GM19438 (cell line): ENCODE measurements around the gene SLFN12L.
"Not testable (repeated sequence)": the region's sequence is repeated elsewhere in the genome, so short reads cannot be mapped to it uniquely, and the experiment has no call there.

Experiments
- ATAC-seq: cut with Tn5 transposase; IDR thresholded peaks from one replicate; pipeline ENCODE4 v1.9.1; 2021; ENCODE audit warnings: low read depth; ENCODE audit not compliant: unreplicated experiment

Gene SLFN12L

DNA sequence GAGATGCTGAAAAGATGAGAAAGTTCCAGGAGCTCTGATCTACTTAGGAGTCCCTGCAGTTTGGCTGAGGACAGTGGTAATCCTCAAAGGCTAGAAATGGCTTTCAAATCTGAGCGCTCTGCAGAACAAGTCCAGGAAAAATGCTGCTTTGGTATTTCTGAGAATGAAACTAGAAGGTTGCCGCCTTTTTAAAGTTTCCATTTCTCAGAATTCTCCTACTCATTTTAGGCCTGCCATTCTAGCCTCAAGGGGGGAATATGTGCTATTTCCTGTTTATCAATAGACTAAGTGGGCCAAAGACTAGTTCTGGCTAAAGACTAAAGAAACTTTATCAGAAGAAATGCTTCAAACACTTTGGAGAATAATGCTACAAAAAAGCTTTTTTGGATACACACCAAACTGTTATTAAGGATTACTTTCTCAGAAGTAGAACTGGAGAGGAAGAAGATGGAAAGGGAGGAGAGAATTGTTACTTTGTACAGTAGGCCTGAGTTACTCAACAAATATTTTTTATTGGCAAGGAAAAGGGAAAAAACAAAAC is at the start of gene SLFN12L:
TSS of gene SLFN12L (minus strand) at position 78 of the 541 bp plus-strand sequence. CDS start 15,314 bp downstream, outside the sequence.
- ATAC-seq, result no peak

DNA sequence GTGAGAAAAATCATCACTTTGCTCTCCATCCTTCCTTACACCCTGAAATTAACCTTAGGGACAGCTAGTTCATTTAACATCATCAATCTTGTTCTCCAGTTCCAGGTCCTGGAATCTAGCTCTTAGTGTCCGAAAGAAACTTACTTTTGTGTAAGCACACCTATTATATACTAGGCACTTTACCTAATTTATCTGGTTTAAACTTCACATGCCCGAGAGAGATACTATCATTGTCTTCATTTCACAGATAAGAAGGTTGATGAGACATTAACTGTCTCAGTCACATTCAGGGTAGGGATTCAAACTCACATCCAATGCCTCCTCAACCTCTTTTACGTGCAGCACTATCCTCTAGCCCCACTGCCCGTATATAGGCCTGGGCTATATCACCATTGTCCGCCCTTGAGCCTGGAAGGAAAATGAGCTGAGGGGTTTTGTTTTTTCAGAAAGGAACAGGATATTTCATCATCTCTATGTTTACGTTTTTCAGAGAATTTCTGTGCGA is 49.1 kb upstream of the SLFN12L start:
- ATAC-seq, result no peak

DNA sequence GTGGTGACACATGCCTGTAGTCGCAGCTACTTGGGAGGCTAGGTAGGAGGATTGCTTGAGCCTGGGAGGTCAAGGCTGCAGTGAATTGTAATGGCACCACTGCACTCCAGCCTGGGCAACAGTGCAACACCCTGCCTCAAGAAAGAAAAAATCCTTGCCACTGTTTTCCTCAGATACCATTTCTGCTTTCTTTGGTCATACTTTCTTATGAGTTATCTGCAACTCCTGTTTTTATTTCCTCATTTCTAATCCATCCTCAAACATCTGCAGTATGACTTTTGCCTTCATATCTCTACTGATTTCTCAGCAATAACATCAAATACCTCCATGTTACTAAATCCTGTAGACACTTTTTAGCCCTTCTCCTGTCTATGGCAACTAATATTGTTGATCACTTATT is 46.6 kb upstream of the SLFN12L start:
- no peak for ATAC-seq

DNA sequence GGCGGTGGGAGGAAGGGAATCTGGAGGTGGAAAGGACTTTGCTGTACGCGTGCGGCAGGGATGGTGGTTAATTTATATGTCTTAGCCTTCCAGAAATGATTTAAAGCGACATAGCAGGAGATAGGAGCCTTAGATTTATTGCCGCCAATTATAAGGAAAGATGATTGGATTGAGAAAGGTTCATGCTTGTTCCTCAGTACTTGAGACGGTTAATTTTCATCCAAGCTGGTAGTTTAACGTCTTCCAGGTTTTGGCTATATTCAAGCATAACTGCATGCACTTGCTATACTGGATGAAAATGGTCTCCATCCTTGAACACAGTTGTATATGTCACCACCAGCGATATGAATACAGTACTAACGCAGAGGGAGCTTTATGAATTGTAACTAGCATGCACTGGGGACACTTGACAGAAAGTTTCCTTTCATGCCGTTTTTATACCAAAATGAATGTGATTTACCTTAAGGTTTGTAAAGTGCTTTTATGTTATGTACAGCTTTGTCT is 41.5 kb upstream of the SLFN12L start:
- no peak for ATAC-seq

DNA sequence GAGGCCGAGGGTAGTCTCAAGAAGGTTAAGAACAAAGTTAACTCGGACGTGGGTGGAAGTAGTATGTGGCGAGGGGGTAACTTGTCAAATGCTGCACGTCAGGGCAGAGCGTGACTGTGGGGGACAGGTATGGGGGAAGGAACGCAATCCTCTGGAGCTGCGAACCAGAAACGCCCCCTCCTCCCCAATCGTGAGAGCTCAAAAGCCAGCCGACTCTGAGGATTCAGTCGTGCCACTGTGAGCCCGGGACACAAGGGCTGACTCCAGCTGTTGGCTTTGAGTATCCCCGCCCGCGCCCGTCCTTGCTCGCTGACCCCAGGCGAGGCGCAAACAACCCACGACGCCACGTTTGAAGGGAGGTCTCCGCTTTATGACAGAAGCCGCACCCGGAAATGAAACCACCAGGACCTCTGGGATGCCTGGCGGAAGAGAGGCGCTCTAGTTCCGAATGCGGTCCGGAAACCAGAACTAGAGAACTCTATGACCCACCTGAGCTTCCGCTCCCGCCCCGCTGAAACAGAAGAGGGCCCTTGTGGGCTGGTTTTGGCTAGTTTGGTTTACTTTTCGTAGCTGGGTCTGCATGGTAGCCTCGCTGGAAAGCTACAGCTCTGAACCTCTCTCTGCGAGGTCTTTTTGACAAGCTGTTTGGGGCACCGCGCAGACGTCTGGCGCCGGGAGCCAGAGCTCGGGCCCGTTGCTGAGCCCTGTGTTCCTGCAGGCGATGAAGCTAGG is 40.9 kb upstream of the SLFN12L start, which contains the start of gene PEX12:
TSS of gene PEX12 (minus strand) at position 375 of the 732 bp plus-strand sequence. CDS start 550 bp downstream, outside the sequence.
- ATAC-seq, result peak; percentile 86

DNA sequence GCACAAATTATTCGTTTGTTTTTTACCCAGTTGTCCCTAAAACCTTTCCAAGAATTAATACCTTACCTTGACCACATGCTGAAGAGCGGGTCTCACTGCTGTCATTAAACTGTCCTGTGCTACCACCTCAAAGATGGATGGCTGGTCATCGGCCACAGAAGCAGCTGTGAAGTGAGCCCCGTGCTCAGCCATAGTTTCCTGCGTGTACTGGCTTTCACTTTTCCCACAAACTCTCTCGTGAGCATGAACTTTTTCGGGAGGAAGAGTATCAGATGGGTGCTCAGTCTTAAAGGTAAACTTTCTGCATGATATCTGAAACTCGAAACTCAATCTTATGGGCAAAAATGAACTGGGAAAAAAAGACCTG is 40.3 kb upstream of the SLFN12L start:
- ATAC-seq, result no peak

DNA sequence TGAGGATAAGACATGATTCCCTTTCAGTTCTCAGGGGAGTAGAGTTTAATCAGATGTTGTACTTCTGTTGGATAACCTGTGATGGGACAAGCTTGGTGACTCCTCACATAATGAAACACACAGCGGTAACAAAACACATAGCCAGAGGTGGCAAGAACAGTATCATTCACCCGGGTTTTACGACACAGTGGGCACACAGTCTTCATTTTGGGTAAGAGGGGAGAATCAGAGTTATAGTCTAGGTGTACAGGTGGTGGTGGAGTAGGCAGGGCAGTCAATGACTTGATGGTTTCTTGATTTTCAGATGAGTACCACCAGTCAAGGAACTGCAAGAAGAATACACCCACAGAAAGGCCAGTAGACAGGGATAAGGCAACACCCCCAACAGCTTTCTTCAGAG is 38.3 kb upstream of the SLFN12L start:
- ATAC-seq, result no peak

DNA sequence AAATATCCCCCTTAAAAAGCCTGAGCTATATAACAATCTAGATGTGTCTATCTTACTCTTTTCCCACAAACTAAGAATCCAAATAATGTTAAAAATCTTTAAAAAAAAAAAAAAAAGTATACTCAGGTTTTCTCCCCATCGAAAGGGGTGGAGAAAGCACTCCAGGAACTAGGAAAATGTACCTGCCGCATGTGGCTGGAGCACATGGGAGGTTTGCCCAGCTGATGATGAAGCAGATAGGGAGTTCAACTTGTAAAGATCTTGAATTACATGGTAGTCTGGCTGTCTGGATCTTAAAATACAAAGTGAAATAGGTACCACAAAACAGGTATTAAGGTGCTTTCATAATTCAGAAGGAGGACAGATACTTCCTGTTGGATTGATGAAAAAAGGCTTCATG is 31.9 kb upstream of the SLFN12L start:
- ATAC-seq, result no peak

DNA sequence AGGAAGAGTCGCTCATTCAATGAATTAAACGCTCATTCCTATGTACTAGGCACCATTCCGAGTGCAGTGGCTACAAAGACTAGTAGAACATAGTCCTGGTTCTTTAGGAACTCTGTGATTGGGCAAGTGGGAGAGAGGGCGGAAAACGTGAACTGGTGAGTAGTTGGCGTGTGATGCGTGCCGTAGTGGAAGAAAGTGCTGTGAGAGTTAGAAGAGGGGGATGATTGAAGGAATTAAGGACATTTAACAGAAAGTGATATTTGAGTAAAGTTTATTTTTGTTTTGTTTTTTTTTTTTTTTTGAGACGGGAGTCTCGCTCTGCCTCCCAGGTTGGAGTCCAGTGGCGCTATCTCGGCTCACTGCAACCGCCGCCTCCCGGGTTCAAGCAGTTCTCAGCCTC is 31.1 kb upstream of the SLFN12L start:
- ATAC-seq, result no peak

DNA sequence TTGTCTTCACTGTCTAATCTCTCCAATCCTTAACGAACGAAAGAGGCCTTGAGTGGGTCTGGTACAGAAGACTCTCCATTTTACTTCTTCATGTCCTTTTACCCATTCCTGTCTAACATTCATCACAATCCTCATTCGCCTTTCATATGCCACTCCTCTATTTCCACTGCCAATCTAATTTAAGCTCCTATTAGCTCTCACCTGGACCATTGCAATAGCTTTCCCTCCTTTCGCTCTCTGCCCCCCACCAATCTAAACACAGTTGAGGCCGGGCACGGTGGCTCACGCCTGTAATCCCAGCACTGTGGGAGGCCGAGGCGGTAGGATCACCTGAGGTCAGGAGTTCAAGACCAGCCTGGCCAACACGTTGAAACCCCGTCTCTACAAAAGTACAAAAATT is 29.5 kb upstream of the SLFN12L start:
- no peak for ATAC-seq

DNA sequence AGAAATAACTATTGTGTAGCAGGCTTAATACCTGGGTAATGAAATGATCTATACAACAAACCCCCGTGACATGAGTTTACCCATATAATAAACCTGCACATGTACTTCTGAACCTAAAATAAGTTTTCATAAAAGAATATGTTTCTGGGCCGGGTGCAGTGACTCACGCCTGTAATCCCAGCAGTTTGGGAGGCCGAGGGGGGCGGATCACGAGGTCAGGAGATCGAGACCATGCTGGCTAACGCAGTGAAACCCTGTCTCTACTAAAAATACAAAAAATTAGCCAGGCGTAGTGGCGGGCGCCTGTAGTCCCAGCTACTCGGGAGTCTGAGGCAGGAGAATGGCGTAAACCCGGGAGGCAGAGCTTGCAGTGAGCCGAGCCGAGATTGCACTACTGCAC is 25.7 kb upstream of the SLFN12L start:
- ATAC-seq, result not testable (repeated sequence)

DNA sequence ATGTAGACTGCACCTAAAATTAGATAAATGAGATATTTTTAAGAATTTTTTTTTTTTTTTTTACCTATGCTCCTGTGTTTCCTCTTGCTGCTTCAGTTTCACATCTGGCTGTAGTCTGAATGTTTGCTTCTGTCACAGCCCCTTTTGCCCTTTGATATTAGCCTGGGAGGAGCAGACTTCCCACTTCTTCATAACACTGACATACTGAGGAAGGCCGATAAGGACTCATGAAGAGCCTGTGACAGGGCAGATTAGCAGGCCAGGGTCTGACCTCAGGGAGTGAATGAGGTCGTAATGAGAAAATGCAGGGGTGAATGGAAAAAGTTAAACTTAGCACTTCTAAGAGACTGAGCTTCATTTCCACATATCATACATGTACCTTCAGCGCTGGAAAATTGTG is 23.2 kb upstream of the SLFN12L start, which contains the start of gene SLFN14:
TSS of gene SLFN14 (minus strand) at position 117 of the 400 bp plus-strand sequence. CDS start 2,757 bp downstream, outside the sequence.
- ATAC-seq, result no peak

DNA sequence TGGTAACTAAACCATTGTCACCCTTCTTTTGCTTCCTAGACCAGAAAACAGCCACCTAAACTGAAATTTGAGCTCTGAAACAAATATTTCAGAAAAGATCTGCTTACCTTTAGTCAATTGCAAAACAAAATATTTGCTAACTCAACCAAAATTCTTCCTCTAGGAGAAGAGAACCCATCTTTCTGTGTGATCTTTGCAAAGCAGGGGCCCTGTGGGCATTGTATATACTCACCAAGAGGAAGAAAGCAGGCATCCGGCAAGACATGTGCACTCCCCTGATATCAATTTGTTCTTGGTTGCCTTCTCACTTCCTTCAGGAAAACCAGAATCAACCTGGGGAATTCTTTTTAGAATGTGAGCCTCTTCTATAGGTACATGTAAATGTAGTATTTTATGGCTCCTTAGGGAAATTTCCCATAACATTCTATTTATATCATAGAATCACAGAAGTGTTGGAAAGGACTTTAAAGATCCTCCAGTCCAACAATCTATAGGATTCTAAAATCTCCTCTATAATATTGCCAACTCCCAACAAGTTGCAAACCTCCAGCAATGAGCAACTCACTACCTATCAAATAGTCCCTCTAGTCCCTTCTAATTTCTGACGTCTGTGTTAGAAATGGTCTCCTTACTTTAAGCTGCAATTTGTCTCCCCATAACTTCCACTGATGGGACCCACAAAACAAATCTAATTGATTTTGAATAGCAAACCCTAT is 22.2 kb upstream of the SLFN12L start:
- no peak for ATAC-seq

DNA sequence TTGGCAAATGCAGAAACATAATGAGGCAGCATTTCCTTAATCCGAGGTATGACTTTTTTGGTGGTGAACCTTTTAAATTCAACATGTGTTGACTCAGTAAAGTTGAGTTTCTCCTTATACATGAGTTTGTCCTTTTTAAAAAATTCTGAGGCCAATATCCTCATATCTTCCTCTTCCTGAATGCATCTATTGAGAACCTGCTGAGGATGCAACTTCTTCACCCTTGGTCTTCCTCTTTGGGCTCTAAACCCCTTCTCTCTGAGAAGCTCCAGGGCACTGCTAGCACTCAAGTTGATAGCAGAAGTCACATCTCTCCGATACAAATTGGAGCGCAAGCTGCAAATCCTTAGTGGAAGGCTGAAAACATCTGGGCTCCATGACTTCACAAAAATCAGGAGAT is 19.9 kb upstream of the SLFN12L start:
- ATAC-seq, result no peak

DNA sequence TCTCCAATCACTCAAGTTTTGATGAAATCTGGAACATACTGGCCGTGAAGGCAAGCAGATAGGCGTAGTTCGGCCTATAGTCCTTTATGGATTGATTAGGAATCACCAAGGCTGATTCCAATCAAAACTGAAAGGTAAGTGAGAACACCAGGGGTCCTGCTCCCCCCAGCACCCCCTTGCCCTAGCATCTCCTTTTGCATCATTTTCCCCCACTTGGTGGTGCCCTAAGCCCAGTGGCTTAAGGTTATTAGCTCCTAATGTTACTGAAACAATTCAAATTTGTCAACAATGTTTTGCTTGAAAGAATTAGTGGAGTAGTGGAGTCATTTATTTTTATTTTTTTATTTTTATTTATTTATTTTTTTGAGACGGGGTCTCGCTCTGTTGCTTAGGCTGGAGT is 18.2 kb upstream of the SLFN12L start:
- ATAC-seq, result no peak

DNA sequence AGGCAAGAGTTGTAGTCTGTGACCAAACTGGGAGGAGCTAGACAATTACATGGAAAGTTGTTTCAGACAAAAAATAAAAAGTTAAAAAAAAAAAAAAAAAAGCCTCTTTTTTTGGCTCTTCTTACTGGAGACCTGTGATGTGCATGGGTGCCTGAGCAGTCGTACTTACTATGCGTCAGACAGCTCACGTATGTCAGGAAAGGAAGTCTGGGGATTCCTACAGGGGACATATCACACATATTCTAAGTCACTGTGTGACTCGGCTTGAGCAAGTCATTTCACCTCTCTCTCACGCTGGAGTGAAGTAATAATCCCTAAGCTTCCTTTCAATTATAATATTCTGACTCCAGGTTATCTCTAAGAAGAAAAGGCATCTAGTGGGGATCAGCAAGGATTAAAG is 17.2 kb upstream of the SLFN12L start:
- no peak for ATAC-seq

DNA sequence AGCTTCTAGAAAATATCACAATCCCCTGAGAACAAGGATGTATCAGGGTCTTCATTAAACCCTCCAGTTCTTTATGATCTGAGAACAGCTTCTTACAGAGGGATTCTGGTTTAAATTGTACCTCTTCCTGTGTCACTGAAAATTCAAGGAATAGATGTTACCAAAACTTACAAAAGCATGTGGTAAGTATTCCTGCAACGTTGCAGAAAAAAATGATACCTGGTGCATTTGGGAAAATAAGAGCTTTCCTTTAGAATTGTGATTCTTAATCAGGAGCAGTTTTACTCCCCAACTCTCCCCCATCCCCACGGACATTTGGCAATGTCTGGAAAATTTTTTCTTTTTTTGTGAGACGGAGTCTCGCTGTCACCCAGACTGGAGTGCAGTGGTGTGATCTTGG is 15.8 kb upstream of the SLFN12L start:
- no peak for ATAC-seq

DNA sequence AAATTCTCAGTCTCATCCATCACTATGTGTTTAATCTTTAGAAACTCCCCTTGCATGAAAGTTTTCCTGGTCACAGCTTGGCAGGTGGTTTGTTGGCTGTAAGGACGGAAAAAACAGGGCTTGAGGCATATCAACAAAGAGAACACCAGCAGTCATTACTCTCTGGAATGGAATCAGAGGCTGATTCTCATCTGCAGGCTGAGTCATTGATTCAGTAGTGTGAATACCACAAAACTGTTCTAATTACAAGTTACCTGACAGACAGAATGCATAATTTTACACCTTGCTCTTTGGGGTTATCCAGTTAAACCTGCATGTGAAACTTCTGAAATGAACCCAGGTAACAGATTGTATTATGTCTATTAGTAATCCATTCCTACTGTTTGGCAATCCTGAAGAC is 11.5 kb upstream of the SLFN12L start:
- no peak for ATAC-seq

DNA sequence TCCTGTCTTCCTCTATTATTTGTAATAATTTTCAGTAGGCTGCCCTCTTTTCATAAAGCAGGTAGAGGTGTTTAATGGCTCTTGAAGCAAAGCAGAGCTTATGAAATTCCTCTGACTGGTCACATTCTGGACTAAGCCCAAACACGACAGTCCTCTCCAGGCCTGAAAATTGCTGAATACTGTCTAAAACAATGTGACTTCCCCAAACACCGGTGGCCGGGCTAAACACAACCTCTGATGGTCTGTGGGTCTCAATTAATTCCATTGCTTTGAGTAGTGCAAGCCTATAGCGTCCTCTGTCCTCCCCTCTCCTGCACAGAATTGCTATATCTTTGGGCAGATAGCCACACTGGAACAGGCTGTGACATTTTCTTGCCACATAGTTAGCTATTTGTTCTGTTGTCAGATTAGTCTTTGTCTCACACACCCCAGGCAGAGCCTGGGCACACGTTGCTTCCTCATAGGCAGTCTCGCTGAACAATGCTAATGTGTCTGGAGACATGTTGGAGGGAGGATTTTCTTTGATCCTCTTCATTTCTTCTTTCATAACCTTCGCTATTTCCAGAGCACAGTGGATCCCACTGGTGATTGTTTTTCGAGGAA is 10.8 kb upstream of the SLFN12L start:
- no peak for ATAC-seq

DNA sequence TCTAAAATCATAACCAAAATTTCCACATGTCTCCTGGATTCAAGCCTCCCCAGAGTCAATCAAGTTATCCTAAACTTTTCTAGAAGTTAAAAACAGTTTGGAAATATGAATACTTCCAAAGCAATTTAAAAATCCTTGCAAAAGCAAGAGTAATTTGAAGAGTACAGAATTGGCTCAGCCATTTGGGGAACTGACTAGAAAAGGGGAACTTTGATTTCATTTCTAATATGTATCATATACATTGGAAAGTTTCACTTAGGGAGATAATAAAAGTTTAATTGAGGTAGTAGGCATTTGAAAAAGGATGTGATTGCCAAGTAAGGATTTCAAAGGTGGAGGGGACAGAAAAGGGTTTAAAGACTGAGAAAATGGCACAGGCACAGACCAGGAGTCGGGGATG is 9.0 kb upstream of the SLFN12L start:
- ATAC-seq, result no peak

DNA sequence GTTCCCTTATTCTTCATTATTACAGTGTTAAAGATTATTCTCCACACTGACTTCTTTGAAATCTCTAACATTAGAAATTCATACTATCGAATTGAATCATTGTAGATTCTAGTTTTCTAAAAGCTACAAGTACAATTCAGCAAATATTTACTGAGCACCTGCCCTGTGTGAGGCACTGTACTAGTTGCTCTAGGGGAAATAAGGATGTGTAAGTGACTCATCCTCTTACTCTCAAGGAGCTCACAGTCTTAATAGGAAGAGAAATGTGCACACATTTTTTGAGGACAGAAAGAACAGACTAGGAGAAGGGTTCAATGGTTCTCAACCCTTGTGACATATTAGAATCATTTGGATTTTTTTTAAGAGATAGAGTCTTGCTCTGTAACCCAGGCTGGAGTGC is 7.7 kb upstream of the SLFN12L start:
- no peak for ATAC-seq
